ENCODE data around the gene GTPBP6. TPM values are rescaled to one million over a fixed set of nuclear protein-coding genes. Genes with fewer than 3 reads are reported as not detected.
"Not testable (repeated sequence)": the region's sequence is repeated elsewhere in the genome, so short reads cannot be mapped to it uniquely, and the experiment has no call there.

Gene GTPBP6
- total and polyA plus RNA-seq, 7 donors, result 48.1 to 63.4 (median 50.0) TPM

DNA sequence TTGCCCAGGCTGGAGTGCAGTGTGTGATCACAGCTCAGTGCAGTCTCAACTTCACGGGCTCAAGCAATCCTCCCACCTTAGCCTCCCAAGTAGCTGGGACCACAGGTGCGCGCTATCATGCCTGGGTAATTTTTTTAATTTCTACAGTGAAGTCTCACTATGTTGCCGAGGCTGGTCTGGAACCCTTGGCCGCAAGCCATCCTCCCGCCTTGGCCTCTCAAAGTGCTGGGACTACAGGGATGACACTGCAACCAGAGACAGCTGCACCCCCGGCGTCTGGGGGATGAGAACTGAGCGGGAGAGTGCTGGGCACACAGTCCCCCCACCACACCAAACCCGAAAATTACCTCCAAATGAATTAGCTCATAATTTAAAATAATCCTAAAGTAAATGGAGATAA, 33.1 kb upstream of the GTPBP6 start:
- TF ChIP-seq, protein P1, sequence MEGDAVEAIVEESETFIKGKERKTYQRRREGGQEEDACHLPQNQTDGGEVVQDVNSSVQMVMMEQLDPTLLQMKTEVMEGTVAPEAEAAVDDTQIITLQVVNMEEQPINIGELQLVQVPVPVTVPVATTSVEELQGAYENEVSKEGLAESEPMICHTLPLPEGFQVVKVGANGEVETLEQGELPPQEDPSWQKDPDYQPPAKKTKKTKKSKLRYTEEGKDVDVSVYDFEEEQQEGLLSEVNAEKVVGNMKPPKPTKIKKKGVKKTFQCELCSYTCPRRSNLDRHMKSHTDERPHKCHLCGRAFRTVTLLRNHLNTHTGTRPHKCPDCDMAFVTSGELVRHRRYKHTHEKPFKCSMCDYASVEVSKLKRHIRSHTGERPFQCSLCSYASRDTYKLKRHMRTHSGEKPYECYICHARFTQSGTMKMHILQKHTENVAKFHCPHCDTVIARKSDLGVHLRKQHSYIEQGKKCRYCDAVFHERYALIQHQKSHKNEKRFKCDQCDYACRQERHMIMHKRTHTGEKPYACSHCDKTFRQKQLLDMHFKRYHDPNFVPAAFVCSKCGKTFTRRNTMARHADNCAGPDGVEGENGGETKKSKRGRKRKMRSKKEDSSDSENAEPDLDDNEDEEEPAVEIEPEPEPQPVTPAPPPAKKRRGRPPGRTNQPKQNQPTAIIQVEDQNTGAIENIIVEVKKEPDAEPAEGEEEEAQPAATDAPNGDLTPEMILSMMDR (IDR thresholded peaks at IDR 0.05), result no peak
- Histone ChIP-seq H3K4me1 (peaks cover 9% of the 10 kb centered on the region), H3K4me3 (no peak overlapping the region), H3K9me3 (no peaks in the 10 kb centered on the region), H3K27ac (no peak overlapping the region), H3K36me3 (ENCODE audit: insufficient read depth in 1 of 2, low read depth in 1 of 2) (peaks cover 0 to under 1% of the 10 kb centered on the region in 2 donors), H3K27me3 (ENCODE audit: insufficient read depth in 3 of 3, low read length in 2 of 3) (no peaks in the 10 kb centered on the region)
- intact Hi-C loops (cut with DNase I), result no loop called here
- peak; percentile 7 to 29 for DNase-seq
- 86 to 93% (median 90%) methylated on average over 10 of the region's 10 CpGs for WGBS, 3 donors
- no peak for ATAC-seq

DNA sequence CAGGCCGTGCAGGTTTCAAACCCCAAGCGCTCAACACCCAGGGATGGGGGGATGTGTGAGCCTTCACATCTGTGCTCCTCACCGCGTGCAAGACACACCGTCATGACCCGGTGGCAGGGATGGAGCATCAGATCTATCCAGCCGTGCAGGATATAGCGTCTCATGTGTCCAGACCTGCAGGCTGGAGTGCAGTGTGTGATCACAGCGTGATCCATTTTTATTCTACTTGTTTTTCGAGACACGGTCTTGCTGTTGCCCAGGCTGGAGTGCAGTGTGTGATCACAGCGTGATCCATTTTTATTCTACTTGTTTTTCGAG, 32.7 kb upstream of the GTPBP6 start:
- H3K9me3 ChIP-seq; H3K27me3 ChIP-seq (ENCODE audit: insufficient read depth in 3 of 3, low read length in 2 of 3); DNase-seq; H3K4me3 ChIP-seq; H3K36me3 ChIP-seq (ENCODE audit: insufficient read depth in 1 of 2, low read depth in 1 of 2); H3K4me1 ChIP-seq; intact Hi-C loops (cut with DNase I): not testable (repeated sequence)
- ATAC-seq, result peak in 1 of 4 donors; percentile 9
- 69 to 96% (median 87%) methylated on average over 11 of the region's 13 CpGs for WGBS, 3 donors
- H3K27ac ChIP-seq, result peak overlapping the region; percentile 53

DNA sequence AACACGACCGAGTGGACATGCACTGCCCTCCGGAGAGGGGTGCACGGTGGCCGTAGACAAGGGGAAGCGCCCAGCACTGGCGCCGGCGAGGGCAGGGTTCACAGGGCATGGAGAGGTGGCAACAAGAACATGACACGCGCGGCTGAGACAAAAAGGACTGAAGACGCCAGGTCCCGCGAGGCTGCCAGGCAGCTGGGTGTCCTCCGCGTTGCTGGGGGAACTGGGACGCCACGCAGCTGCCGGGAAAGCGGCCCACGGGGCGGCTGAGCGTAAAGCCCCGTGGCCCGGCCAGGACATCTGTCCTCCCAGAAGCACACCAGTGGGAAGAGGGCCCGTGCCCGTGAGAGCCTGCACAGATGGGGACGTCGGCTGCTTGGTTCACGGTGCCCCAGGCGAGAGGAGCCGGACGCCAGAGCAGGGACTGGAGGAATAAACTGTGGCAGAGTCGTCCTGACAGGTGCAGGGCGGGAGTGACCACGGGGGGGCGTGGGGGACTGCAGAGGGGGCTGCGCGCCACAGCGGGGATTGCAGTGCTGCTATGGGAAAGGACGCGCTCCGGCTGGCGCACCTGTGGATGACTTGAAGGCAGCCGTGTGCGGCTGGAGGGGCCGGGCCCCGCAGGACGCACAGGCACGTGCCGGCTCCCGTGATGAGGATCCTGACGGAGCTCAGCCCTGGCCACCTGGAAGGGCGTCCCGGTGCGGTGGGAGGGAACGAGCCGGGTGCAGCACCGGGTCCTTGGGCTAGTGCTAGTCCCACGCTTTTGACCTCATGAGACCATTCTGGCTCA, 32.1 kb upstream of the GTPBP6 start:
- 76 to 82% (median 77%) methylated on average over 60 to 61 of the region's 61 CpGs for WGBS, 3 donors
- Histone ChIP-seq H3K27me3 (ENCODE audit: insufficient read depth in 3 of 3, low read length in 2 of 3) (no peaks in the 10 kb centered on the region), H3K27ac (peak overlapping the region; percentile 53), H3K4me3 (peak overlapping the region; percentile 25), H3K4me1 (peaks cover 9% of the 10 kb centered on the region), H3K9me3 (no peaks in the 10 kb centered on the region), H3K36me3 (ENCODE audit: insufficient read depth in 1 of 2, low read depth in 1 of 2) (peaks cover 0 to 4% of the 10 kb centered on the region in 2 donors)
- TF ChIP-seq, protein P1 (IDR thresholded peaks at IDR 0.05), result no peak
- DNase-seq, result peak in 1 of 2 donors; percentile 70
- intact Hi-C loops (cut with DNase I), result no loop called here
- peak; percentile 56 to 72 (median 60) for ATAC-seq

DNA sequence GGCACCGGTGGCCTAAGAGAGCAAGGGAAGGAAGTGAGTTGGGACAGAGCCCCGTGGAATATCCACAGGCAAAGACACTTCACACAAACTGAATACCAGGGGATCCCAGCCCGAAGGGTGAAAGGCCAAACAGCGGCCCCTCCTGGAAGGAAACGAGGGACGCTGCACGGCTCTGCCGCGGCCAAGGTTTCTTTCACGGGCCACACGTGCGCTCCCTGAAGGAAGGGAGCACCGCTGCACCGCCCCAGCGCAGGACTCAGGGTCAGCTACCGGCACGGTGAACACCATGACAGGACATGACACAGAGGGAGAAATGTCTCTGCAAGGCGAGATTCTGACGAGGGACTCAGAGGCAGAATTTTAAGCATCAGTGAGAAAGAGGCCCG, 31.5 kb upstream of the GTPBP6 start:
- WGBS, 3 donors, result 65 to 76% (median 73%) methylated on average over 20 of the region's 20 CpGs
- Histone ChIP-seq H3K4me3 (peak overlapping the region; percentile 25), H3K4me1 (peaks cover 9% of the 10 kb centered on the region), H3K27me3 (ENCODE audit: insufficient read depth in 3 of 3, low read length in 2 of 3) (no peaks in the 10 kb centered on the region), H3K9me3 (no peaks in the 10 kb centered on the region), H3K36me3 (ENCODE audit: insufficient read depth in 1 of 2, low read depth in 1 of 2) (peaks cover 0 to 8% of the 10 kb centered on the region in 2 donors), H3K27ac (peak overlapping the region; percentile 53)
- intact Hi-C loops (cut with DNase I), result no loop called here
- DNase-seq, result peak in 1 of 2 donors; percentile 56
- TF ChIP-seq, protein P1 (IDR thresholded peaks at IDR 0.05), result no peak
- peak; percentile 25 to 54 (median 50) for ATAC-seq

DNA sequence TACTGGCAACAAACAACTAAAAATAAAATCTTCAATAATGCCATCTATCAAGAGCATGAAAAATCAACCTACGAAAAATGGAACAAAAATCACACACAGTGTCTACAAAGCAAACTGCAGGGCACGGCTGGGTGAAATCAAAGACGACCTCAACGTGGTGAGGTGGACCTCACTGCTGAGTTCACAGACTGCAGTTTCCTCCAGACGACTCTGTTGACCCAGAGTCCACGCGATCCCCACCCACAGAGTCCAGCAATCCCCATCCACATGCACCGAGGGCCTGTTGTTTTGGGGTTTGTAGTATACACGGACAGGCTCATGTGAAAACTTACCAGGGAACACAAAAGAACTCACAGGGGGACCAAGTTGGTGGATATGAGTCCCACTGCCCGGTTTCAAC, 31.1 kb upstream of the GTPBP6 start:
- TF ChIP-seq, protein P1 (IDR thresholded peaks at IDR 0.05), result no peak
- intact Hi-C loops (cut with DNase I), result no loop called here
- Histone ChIP-seq H3K4me1 (peaks cover 9% of the 10 kb centered on the region), H3K4me3 (no peak overlapping the region), H3K27me3 (ENCODE audit: insufficient read depth in 3 of 3, low read length in 2 of 3) (no peaks in the 10 kb centered on the region), H3K36me3 (ENCODE audit: insufficient read depth in 1 of 2, low read depth in 1 of 2) (peaks cover 0 to 12% of the 10 kb centered on the region in 2 donors), H3K9me3 (no peaks in the 10 kb centered on the region), H3K27ac (peak overlapping the region; percentile 53)
- ATAC-seq (peak in 1 of 4 donors; percentile 36), DNase-seq (peak in 1 of 2 donors; percentile 19)
- 67 to 72% (median 71%) methylated on average over 10 of the region's 10 CpGs for WGBS, 3 donors

All from psoas muscle (tissue), 8 donors.